Sigmoid colon (tissue), 7 donors: ENCODE measurements around the gene NISCH. TPM values are rescaled to one million over a fixed set of nuclear protein-coding genes. Genes with fewer than 3 reads are reported as not detected.

ENCODE experiments used
- DNase-seq: peaks from one replicate; pipeline ENCODE4 v3.0.0-alpha.2; 2019
- H3K27ac ChIP-seq, 4 donors: fragments of 200-600 bp; sonication (generic); one replicate each; pipeline ENCODE4 v1.5.1; 2016 to 2019; ENCODE audit warnings: mild to moderate bottlenecking in 1 of 4
- H3K27me3 ChIP-seq, 3 donors: fragments of 200-600 bp; sonication (generic); one replicate each; pipeline ENCODE4 v1.5.1; 2019; ENCODE audit warnings: mild to moderate bottlenecking in 1 of 3
- H3K36me3 ChIP-seq, 4 donors: fragments of 200-600 bp; sonication (generic); one replicate each; pipeline ENCODE4 v1.5.1; 2016 to 2019
- H3K4me1 ChIP-seq, 4 donors: fragments of 200-600 bp; sonication (generic); one replicate each; pipeline ENCODE4 v1.5.1; 2017 to 2019
- H3K4me3 ChIP-seq, 4 donors: fragments of 200-600 bp; sonication (generic); one replicate each; pipeline ENCODE4 v1.5.1; 2017 to 2019; ENCODE audit warnings: mild to moderate bottlenecking in 2 of 4, moderate library complexity in 1 of 4
- H3K9me3 ChIP-seq, 4 donors: fragments of 200-600 bp in 3 of 4; sonication (generic) in 3 of 4; one replicate each; pipeline versions ENCODE4 v1.5.1 to v1.6.1; 2013 to 2019
- EP300 ChIP-seq, 4 donors: sonication (generic); formaldehyde crosslinking; IDR thresholded peaks; one replicate each; pipeline ENCODE4 v1.6.1; 2017; ENCODE audit warnings: antibody characterized with exemption in 4 of 4
- POLR2A ChIP-seq, 2 donors: fragments of 450-650 bp; IDR thresholded peaks; one replicate each; pipeline ENCODE4 v1.6.1; 2016; ENCODE audit warnings: antibody characterized with exemption in 2 of 2, mild to moderate bottlenecking in 2 of 2, moderate library complexity in 2 of 2
- POLR2AphosphoS5 ChIP-seq, 4 donors: sonication (generic); formaldehyde crosslinking; IDR thresholded peaks; one replicate each; pipeline ENCODE4 v1.6.1; 2017; ENCODE audit warnings: antibody characterized with exemption in 4 of 4
- WGBS, 2 donors: extraction: QIAGEN DNeasy Blood & Tissue Kit; methylation state at CpG; one replicate each; pipeline ENCODE4 v1.1.7; 2013; 5-methylcytosine and 5-hydroxymethylcytosine counted together
- intact Hi-C: fragments of 100-400 bp; cut with DNase I; formaldehyde crosslinking; loops from one replicate; pipeline ENCODE4 v1.15.1; 2023
- polyA plus RNA-seq, 3 donors: library from polyadenylated mRNA; stranded (reverse); fragments of 200-250 nt; gene quantifications; one replicate each; pipeline ENCODE4 v1.2.3, GENCODE V29; 2013
- total RNA-seq, 4 donors: library from RNA; depleted of rRNA; stranded (reverse); fragments of >200 nt; gene quantifications; one replicate each; pipeline ENCODE4 v1.1.0, GENCODE V29; 2016
- TF ChIP-seq, protein P1 (sequence below), 4 experiments: fragments of 450-650 bp in 3 of 4; fragments of 200-600 bp in 1 of 4; IDR thresholded peaks; one replicate each; pipeline ENCODE4 v1.5.1; 2016 to 2019; ENCODE audit warnings: antibody characterized with exemption in 4 of 4, mild to moderate bottlenecking in 3 of 4, moderate library complexity in 2 of 4
- donor health status: healthy with polysubstance abuse.
- donor health status: Bipolar disorder and iron deficiency.
- donor health status: healthy.

NISCH gene
- total and polyA plus RNA-seq, 7 donors = 14.3 to 113 (median 53.5) TPM

GRCh38 chr3:52446631-52447511 lies 8.5 kb upstream of the NISCH start:
- no peaks in the 10 kb centered on the region for H3K9me3 ChIP-seq
- intact Hi-C loops = loop anchor here (1.0 kb wide), 1 partner anchor 19 kb away; no protein-coding TSS in a partner anchor
- H3K36me3 ChIP-seq = no peaks in the 10 kb centered on the region
- WGBS, 2 donors = 37 to 39% methylated on average over 13 of the region's 13 CpGs
- no peak overlapping the region for H3K27ac ChIP-seq
- no peaks in the 10 kb centered on the region for H3K27me3 ChIP-seq
- TF ChIP-seq, protein P1, sequence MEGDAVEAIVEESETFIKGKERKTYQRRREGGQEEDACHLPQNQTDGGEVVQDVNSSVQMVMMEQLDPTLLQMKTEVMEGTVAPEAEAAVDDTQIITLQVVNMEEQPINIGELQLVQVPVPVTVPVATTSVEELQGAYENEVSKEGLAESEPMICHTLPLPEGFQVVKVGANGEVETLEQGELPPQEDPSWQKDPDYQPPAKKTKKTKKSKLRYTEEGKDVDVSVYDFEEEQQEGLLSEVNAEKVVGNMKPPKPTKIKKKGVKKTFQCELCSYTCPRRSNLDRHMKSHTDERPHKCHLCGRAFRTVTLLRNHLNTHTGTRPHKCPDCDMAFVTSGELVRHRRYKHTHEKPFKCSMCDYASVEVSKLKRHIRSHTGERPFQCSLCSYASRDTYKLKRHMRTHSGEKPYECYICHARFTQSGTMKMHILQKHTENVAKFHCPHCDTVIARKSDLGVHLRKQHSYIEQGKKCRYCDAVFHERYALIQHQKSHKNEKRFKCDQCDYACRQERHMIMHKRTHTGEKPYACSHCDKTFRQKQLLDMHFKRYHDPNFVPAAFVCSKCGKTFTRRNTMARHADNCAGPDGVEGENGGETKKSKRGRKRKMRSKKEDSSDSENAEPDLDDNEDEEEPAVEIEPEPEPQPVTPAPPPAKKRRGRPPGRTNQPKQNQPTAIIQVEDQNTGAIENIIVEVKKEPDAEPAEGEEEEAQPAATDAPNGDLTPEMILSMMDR (IDR thresholded peaks at IDR 0.05) = peak; percentile 98 to 100 (median 100)
- no peak for TF ChIP-seq POLR2A (IDR thresholded peaks at IDR 0.05)
- peaks cover 0 to 17% (median 8%) of the 10 kb centered on the region in 4 donors for H3K4me1 ChIP-seq
- no peak overlapping the region for H3K4me3 ChIP-seq
- peak; percentile 81 for DNase-seq

GRCh38 chr3:52447512-52448355 lies 7.7 kb upstream of the NISCH start:
- Histone ChIP-seq H3K4me1 (peaks cover 0 to 17% (median 8%) of the 10 kb centered on the region in 4 donors), H3K27me3 (no peaks in the 10 kb centered on the region), H3K36me3 (no peaks in the 10 kb centered on the region), H3K27ac (no peak overlapping the region), H3K4me3 (no peak overlapping the region), H3K9me3 (no peaks in the 10 kb centered on the region)
- intact Hi-C loops = loop anchor here (1.0 kb wide), 1 partner anchor 19 kb away; no protein-coding TSS in a partner anchor
- 81 to 82% methylated on average over 12 of the region's 12 CpGs for WGBS, 2 donors
- TF ChIP-seq, protein P1 (IDR thresholded peaks at IDR 0.05) = no peak
- TF ChIP-seq POLR2AphosphoS5 (IDR thresholded peaks at IDR 0.05) (no peak), POLR2A (IDR thresholded peaks at IDR 0.05) (no peak), EP300 (IDR thresholded peaks at IDR 0.05) (no peak)
- DNase-seq = no peak

DNA sequence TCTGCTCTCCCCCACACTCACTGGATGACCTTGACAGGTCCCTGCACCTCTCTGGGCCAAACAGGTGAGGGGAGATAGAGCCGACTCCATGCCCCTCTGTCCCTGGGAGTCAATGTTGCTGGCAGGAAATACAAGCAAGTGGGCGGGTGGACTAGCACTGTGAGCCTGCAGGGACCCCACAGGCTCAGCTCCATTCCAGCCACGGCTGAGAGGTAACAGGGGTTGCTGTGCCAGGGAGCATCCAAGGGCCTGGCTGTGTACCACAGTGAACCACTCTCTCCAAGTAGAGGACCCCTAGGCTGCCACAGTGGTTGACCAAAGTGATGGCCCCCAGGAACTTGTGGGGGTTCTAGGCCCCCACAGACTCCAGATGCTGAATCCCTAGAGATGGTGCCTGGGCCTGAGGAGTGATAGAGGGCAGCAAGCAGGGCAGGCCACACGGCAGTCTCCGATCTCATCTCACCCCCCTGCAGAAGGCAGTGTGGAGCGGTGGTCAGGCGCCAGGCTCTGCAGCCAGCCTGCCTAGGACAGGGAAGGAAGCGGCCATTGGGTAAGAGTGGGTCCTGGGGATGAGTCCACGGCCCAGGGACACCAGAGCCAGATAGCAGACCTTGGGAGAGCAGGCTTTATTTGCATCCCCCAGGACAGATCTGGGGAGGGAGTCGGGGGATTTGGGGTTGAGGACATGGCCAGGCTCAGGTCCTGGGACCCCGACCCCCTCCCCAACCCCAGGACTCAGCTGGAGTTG lies 4.7 kb upstream of the NISCH start:
- intact Hi-C loops = no loop called here
- no peaks in the 10 kb centered on the region for H3K36me3 ChIP-seq
- H3K4me3 ChIP-seq = no peak overlapping the region
- no peaks in the 10 kb centered on the region for H3K27me3 ChIP-seq
- H3K27ac ChIP-seq = peak overlapping the region in 1 of 4 donors; percentile 9
- H3K4me1 ChIP-seq = peaks cover 0 to 22% (median 17%) of the 10 kb centered on the region in 4 donors
- WGBS, 2 donors = 83 to 91% methylated on average over 11 of the region's 11 CpGs
- TF ChIP-seq EP300 (IDR thresholded peaks at IDR 0.05) = no peak
- no peak for TF ChIP-seq POLR2AphosphoS5 (IDR thresholded peaks at IDR 0.05)
- no peak for TF ChIP-seq POLR2A (IDR thresholded peaks at IDR 0.05)
- TF ChIP-seq, protein P1 (IDR thresholded peaks at IDR 0.05) = no peak
- no peaks in the 10 kb centered on the region for H3K9me3 ChIP-seq
- DNase-seq = no peak

GRCh38 chr3:52451237-52452083 lies 3.9 kb upstream of the NISCH start:
- H3K4me1 ChIP-seq = peaks cover 0 to 25% (median 19%) of the 10 kb centered on the region in 4 donors
- TF ChIP-seq POLR2AphosphoS5 (IDR thresholded peaks at IDR 0.05) (no peak), POLR2A (IDR thresholded peaks at IDR 0.05) (no peak), EP300 (IDR thresholded peaks at IDR 0.05) (no peak)
- TF ChIP-seq, protein P1 (IDR thresholded peaks at IDR 0.05) = no peak
- no peak overlapping the region for H3K4me3 ChIP-seq
- no peaks in the 10 kb centered on the region for H3K27me3 ChIP-seq
- intact Hi-C loops = no loop called here
- WGBS, 2 donors = 85 to 88% methylated on average over 24 of the region's 24 CpGs
- no peak overlapping the region for H3K27ac ChIP-seq
- DNase-seq = no peak
- H3K36me3 ChIP-seq = no peaks in the 10 kb centered on the region
- H3K9me3 ChIP-seq = no peaks in the 10 kb centered on the region
